Nephron (organoid): ENCODE measurements around the gene POLR1A.
A peak's percentile ranks its signal among the peaks of the same experiment; 100 is the strongest.

ENCODE experiments used
- H3K27ac Mint-ChIP-seq, 3 experiments: 2 replicates each; pipeline ENCODE4 v1.8.0; 2020; ENCODE audit warnings: mixed read lengths in 3 of 3, mild to moderate bottlenecking in 2 of 3, moderate library complexity in 1 of 3
- H3K27me3 Mint-ChIP-seq: 2 replicates; pipeline ENCODE4 v1.8.0; 2021; ENCODE audit warnings: low read depth, mild to moderate bottlenecking, moderate library complexity, mixed read lengths
- H3K36me3 Mint-ChIP-seq: 2 replicates; pipeline ENCODE4 v1.8.0; 2020; ENCODE audit warnings: low read depth, mixed read lengths
- H3K4me1 Mint-ChIP-seq: 2 replicates; pipeline ENCODE4 v1.8.0; 2020; ENCODE audit warnings: mixed read lengths
- H3K4me3 Mint-ChIP-seq, 3 experiments: 2 replicates each; pipeline ENCODE4 v1.8.0; 2020; ENCODE audit warnings: mild to moderate bottlenecking in 3 of 3, mixed read lengths in 3 of 3, moderate library complexity in 2 of 3
- H3K9me3 Mint-ChIP-seq: 2 replicates; pipeline ENCODE4 v1.8.0; 2020; ENCODE audit warnings: mixed read lengths
- TF ChIP-seq, protein P1 (sequence below), 3 experiments: fragments of 200-600 bp; sonication (generic); IDR thresholded peaks; one replicate each; pipeline ENCODE4 v1.5.0; 2021; ENCODE audit warnings: antibody characterized with exemption in 3 of 3; ENCODE audit not compliant: unreplicated experiment in 3 of 3

POLR1A gene

DNA sequence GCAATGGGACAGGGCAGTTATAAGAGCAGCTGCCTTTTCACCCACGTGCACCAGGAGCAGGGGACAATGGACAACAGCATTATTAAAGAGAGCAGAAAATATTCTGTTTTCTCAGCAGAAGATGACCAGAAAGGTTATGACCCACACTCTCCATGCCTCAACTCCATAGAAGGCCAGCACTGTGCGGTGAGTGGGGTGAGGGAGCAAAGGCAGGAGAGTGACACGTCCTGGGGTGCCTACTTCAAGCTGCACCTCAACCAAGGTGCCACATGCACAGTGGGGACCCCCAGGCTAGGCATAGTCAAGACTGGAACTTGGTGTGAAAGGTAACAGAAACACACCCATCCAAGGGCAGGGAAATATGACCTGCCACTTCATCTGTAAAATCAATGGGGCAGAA lies 50.4 kb downstream of the POLR1A start:
- no peaks in the 10 kb centered on the region for H3K9me3 Mint-ChIP-seq
- H3K4me1 Mint-ChIP-seq, result peaks cover 5% of the 10 kb centered on the region
- H3K36me3 Mint-ChIP-seq, result peaks cover 60% of the 10 kb centered on the region
- no peaks in the 10 kb centered on the region for H3K27me3 Mint-ChIP-seq
- TF ChIP-seq, protein P1, sequence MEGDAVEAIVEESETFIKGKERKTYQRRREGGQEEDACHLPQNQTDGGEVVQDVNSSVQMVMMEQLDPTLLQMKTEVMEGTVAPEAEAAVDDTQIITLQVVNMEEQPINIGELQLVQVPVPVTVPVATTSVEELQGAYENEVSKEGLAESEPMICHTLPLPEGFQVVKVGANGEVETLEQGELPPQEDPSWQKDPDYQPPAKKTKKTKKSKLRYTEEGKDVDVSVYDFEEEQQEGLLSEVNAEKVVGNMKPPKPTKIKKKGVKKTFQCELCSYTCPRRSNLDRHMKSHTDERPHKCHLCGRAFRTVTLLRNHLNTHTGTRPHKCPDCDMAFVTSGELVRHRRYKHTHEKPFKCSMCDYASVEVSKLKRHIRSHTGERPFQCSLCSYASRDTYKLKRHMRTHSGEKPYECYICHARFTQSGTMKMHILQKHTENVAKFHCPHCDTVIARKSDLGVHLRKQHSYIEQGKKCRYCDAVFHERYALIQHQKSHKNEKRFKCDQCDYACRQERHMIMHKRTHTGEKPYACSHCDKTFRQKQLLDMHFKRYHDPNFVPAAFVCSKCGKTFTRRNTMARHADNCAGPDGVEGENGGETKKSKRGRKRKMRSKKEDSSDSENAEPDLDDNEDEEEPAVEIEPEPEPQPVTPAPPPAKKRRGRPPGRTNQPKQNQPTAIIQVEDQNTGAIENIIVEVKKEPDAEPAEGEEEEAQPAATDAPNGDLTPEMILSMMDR (IDR thresholded peaks at IDR 0.05; ENCODE audit: unreplicated experiment in 3 of 3), result no peak
- H3K27ac Mint-ChIP-seq, result no peak overlapping the region
- no peak overlapping the region for H3K4me3 Mint-ChIP-seq

DNA sequence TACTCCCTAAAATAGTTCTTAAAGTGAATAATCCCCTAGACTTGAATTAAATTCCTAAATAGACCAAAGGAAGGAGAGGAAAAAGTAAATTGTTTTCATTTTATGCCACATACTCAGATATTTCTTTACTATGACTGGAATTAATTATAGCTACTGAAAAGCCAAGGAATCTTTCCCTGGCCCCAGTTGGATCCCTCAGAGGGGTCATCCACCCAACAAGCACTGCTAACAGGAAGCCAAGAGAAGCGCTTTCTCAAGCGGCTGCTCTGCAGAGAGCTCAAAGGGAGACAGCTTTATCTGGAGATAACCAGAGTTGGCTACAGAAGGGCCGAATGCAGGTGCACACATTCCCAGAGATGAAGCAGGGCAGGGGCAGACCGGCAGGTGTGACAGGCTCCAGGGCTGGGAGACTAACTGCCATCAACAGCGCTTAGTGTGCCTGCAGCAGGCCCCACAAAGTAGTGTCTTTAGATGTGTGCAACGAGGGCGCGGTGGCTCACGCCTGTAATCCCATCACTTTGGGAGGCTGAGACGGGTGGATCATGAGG lies 51.1 kb downstream of the POLR1A start:
- Mint-ChIP-seq H3K4me1 (peaks cover 5% of the 10 kb centered on the region), H3K36me3 (peaks cover 55% of the 10 kb centered on the region), H3K27me3 (no peaks in the 10 kb centered on the region), H3K9me3 (no peaks in the 10 kb centered on the region), H3K4me3 (no peak overlapping the region), H3K27ac (peak overlapping the region in 1 of 3 experiments; percentile 44)
- TF ChIP-seq, protein P1 (IDR thresholded peaks at IDR 0.05; ENCODE audit: unreplicated experiment in 3 of 3), result no peak

DNA sequence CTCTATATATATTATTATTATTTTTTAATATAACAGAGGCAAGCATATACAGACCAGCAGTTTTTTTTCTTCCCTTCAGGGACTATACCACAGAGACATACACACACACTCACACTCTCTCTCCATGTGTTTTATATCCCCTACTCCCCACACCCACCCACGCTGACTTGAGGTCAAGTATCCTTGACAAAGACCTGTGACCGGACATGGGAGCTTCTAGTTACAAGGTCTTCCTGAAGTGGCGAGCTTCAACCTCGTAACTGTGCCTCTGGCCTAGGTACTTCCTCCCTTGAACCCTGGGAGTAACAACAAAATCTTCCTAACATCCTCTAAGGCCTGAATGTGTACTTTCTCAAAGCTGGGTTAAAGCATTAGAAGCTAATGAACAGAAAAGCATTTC lies 52.5 kb downstream of the POLR1A start:
- Mint-ChIP-seq H3K4me3 (no peak overlapping the region), H3K36me3 (peaks cover 58% of the 10 kb centered on the region), H3K9me3 (no peaks in the 10 kb centered on the region)

DNA sequence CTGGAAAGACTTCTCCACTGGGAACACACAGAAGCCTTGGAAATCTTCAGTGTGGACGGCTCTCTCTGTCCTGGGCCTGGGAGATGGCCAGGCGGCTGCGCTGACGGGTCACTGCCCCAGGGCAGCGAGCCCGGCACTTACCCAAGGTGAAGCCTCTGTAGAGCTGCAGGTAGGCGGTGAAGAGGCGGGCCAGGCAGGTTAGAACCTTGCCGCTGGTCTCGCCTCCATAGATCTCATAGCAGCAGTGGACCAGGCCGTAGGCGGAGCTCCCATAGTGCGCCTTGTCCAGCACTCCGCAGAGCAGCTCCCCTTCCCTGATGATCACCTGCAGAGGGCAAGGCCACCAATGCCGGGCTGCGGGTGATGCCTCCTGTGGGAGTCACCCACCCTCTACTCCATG lies 53.0 kb downstream of the POLR1A start:
- Mint-ChIP-seq H3K27me3 (no peaks in the 10 kb centered on the region), H3K4me3 (no peak overlapping the region), H3K36me3 (peaks cover 56% of the 10 kb centered on the region), H3K9me3 (no peaks in the 10 kb centered on the region), H3K4me1 (peaks cover 9% of the 10 kb centered on the region), H3K27ac (no peak overlapping the region)
- TF ChIP-seq, protein P1 (IDR thresholded peaks at IDR 0.05; ENCODE audit: unreplicated experiment in 3 of 3), result no peak

More for the DNA sequence above, 52.5 kb downstream of the POLR1A start:
- Mint-ChIP-seq H3K4me1 (peaks cover 9% of the 10 kb centered on the region), H3K27ac (no peak overlapping the region), H3K27me3 (no peaks in the 10 kb centered on the region)
- TF ChIP-seq, protein P1 (IDR thresholded peaks at IDR 0.05; ENCODE audit: unreplicated experiment in 3 of 3), result no peak

DNA sequence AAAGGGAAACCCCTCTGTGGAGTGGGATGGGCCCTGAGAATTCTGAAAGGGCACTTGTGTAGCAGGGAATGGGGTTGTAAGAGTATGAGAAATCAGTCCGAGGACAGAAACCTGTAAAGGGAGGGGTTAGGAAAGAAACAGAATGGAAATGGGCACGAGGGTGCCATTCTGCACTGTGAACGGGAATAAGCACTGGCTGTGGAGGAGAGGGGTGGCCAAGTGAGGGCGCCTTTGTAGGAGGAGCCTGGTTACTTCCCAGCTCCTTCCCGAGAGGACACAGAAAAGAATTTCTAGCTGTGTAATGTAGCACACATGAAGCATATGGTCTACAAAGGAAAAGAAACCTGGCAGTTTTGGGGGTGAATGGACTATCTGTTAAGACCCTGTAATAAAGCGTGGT lies 53.4 kb downstream of the POLR1A start:
- Mint-ChIP-seq H3K27me3 (no peaks in the 10 kb centered on the region), H3K36me3 (peaks cover 56% of the 10 kb centered on the region), H3K4me1 (peaks cover 9% of the 10 kb centered on the region), H3K4me3 (no peak overlapping the region), H3K27ac (no peak overlapping the region), H3K9me3 (no peaks in the 10 kb centered on the region)
- TF ChIP-seq, protein P1 (IDR thresholded peaks at IDR 0.05; ENCODE audit: unreplicated experiment in 3 of 3), result no peak

DNA sequence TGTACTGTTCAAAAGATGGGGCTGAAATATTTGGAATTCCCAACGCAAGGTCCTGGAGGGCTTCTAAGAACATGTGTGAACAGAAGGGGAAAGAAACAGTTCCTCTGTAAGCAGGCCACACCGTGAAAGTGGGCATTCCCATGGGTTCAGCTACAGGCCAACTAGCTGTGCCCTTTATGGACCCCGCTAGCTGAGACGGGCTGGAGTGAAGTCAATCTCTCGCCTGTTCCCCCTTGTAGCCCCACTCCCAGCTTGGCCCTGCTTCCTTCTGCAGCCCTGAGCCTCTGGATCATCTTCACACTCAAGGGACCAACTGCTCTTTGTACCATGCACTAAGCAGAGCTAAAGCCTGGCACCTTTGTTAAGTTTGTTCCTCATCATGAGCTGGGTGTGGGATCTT lies 55.4 kb downstream of the POLR1A start:
- Mint-ChIP-seq H3K27ac (no peak overlapping the region), H3K36me3 (peaks cover 55% of the 10 kb centered on the region), H3K27me3 (no peaks in the 10 kb centered on the region), H3K4me3 (no peak overlapping the region), H3K4me1 (peaks cover 9% of the 10 kb centered on the region), H3K9me3 (no peaks in the 10 kb centered on the region)
- TF ChIP-seq, protein P1 (IDR thresholded peaks at IDR 0.05; ENCODE audit: unreplicated experiment in 3 of 3), result no peak
